ENCODE data around the gene VAPA. TPM values are rescaled to one million over a fixed set of nuclear protein-coding genes. Genes with fewer than 3 reads are reported as not detected.

The VAPA gene
- total RNA-seq, 1 experiment from 2014 or later: 137 TPM

- H3K9me3 Mint-ChIP-seq: peaks cover 11% of the 10 kb centered on the region
- ATAC-seq (no peak), DNase-seq (ENCODE audit: low spot score) (no peak)
- POLR2A ChIA-PET: no interaction called here
- H3K4me1 Mint-ChIP-seq: no peaks in the 10 kb centered on the region
- no peaks in the 10 kb centered on the region; the same call in 1 of the 2 replicates for H3K27me3 Mint-ChIP-seq (ENCODE audit: low read depth)
- no peak overlapping the region for H3K27ac Mint-ChIP-seq
- CTCF ChIA-PET: no interaction called here
- TF ChIP-seq HMGXB4 (CRISPR knock-in tag; IDR thresholded peaks at IDR 0.05) (no peak), TEAD4 (CRISPR knock-in tag; IDR thresholded peaks at IDR 0.05) (no peak), MXD4 (CRISPR knock-in tag; IDR thresholded peaks at IDR 0.05; ENCODE audit: borderline replicate concordance) (no peak), FOXK1 (CRISPR knock-in tag; IDR thresholded peaks at IDR 0.05) (no peak), KAT7 (CRISPR knock-in tag; IDR thresholded peaks at IDR 0.05; ENCODE audit: borderline replicate concordance) (no peak), NFATC4 (CRISPR knock-in tag; IDR thresholded peaks at IDR 0.05) (no peak), ZNF396 (CRISPR knock-in tag; IDR thresholded peaks at IDR 0.05; ENCODE audit: borderline replicate concordance) (no peak), TEAD1 (CRISPR knock-in tag; IDR thresholded peaks at IDR 0.05) (no peak), ZNF138 (CRISPR knock-in tag; conservative IDR thresholded peaks at IDR 0.05) (no peak)
- no peak overlapping the region for H3K4me3 Mint-ChIP-seq
- peaks cover 4% of the 10 kb centered on the region for H3K36me3 Mint-ChIP-seq
Measured at GRCh38 chr18:9992973-9993520, 79.2 kb downstream of the VAPA start.

GRCh38 chr18:9993521-9994025, 79.8 kb downstream of the VAPA start:
- H3K4me1 Mint-ChIP-seq: no peaks in the 10 kb centered on the region
- ChIA-PET CTCF (no interaction called here), POLR2A (interaction anchor here (0.5 kb wide), 1 partner anchor 401 kb away, joined by 3 read pairs; no protein-coding TSS in a partner anchor)
- ATAC-seq (no peak), DNase-seq (ENCODE audit: low spot score) (no peak)
- TF ChIP-seq CREM (CRISPR knock-in tag; IDR thresholded peaks at IDR 0.05): no peak
- no peak for TF ChIP-seq ATF6 (CRISPR knock-in tag; IDR thresholded peaks at IDR 0.05)
- TF ChIP-seq MAX (CRISPR knock-in tag; IDR thresholded peaks at IDR 0.05): no peak
- TF ChIP-seq NFE2L1 (CRISPR knock-in tag; IDR thresholded peaks at IDR 0.05): no peak
- no peak for TF ChIP-seq MXD4 (CRISPR knock-in tag; IDR thresholded peaks at IDR 0.05; ENCODE audit: borderline replicate concordance)
- TF ChIP-seq ESRRA (CRISPR knock-in tag; IDR thresholded peaks at IDR 0.05; ENCODE audit: borderline replicate concordance): no peak
- no peak for TF ChIP-seq FOXJ3 (CRISPR knock-in tag; IDR thresholded peaks at IDR 0.05; ENCODE audit: borderline replicate concordance)
- TF ChIP-seq PRDM15 (CRISPR knock-in tag; IDR thresholded peaks at IDR 0.05): no peak
- no peak for TF ChIP-seq CBFB (CRISPR knock-in tag; IDR thresholded peaks at IDR 0.05; ENCODE audit: low read depth)
- TF ChIP-seq CDX4 (CRISPR knock-in tag; IDR thresholded peaks at IDR 0.05; ENCODE audit: borderline replicate concordance): no peak
- no peak overlapping the region for H3K27ac Mint-ChIP-seq
- no peak overlapping the region for H3K4me3 Mint-ChIP-seq
- H3K27me3 Mint-ChIP-seq (ENCODE audit: low read depth): no peaks in the 10 kb centered on the region; the same call in 1 of the 2 replicates
- H3K9me3 Mint-ChIP-seq: peaks cover 17% of the 10 kb centered on the region
- H3K36me3 Mint-ChIP-seq: peaks cover 9% of the 10 kb centered on the region
